Kidney epithelial cell (primary cell): ENCODE measurements around the gene SPEG. TPM values are rescaled to one million over a fixed set of nuclear protein-coding genes. Genes with fewer than 3 reads are reported as not detected.

ENCODE experiments used
- DNase-seq: peaks from one replicate; pipeline ENCODE4 v3.0.0-alpha.2; 2010; ENCODE audit warnings: low read depth
- H3K27me3 ChIP-seq: 2 replicates; pipeline ENCODE4 v1.6.0; 2011; ENCODE audit warnings: low read length; ENCODE audit not compliant: control insufficient read depth, insufficient read depth
- H3K36me3 ChIP-seq: 2 replicates; pipeline ENCODE4 v1.5.1; 2011; ENCODE audit warnings: low read length; ENCODE audit not compliant: control insufficient read depth, insufficient read depth
- H3K4me3 ChIP-seq: 2 replicates; pipeline ENCODE4 v1.5.1; 2011; ENCODE audit warnings: low read depth, mild to moderate bottlenecking, control low read depth, low read length
- total RNA-seq: library from RNA; depleted of rRNA; stranded (reverse); fragments of >200 nt; gene quantifications from 2 replicates; pipeline ENCODE4 v1.2.3, GENCODE V29; 2015
- TF ChIP-seq, protein P1 (sequence below): IDR thresholded peaks from 2 replicates; pipeline ENCODE4 v1.5.1; 2011; ENCODE audit warnings: mild to moderate bottlenecking, moderate library complexity, low read length, control low read depth, inconsistent platforms; ENCODE audit not compliant: insufficient read depth, poor library complexity, severe bottlenecking

The SPEG gene
- total RNA-seq, 1 donor from 2014 or later: 9.9 TPM

DNA sequence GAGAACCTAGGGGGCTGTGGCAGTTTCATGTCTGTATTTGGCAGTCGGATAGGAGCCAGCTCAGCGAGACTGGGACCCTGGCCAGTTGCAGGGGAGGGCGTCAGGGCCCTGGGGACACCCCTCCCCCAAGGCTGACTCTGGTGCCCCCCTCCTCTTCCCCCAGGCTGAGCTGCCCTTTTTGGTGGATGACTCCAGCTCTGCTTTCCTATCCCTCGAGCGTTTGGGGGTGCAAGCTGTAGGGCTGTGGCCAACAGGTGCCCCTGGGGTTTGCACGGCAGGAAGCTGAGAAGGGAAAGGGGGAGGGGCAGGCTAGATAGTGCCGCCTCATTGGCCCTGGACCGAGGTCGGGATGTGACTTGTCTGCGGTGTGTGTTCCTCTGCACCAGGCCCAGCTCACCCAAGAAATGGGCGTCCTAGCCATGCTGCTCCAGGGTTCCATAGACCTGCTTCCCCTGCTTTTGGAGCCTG lies 26.4 kb downstream of the SPEG start:
- no peak for DNase-seq
- Histone ChIP-seq H3K27me3 (no peaks in the 10 kb centered on the region), H3K36me3 (peaks cover 2% of the 10 kb centered on the region), H3K4me3 (no peak overlapping the region)
- TF ChIP-seq, protein P1, sequence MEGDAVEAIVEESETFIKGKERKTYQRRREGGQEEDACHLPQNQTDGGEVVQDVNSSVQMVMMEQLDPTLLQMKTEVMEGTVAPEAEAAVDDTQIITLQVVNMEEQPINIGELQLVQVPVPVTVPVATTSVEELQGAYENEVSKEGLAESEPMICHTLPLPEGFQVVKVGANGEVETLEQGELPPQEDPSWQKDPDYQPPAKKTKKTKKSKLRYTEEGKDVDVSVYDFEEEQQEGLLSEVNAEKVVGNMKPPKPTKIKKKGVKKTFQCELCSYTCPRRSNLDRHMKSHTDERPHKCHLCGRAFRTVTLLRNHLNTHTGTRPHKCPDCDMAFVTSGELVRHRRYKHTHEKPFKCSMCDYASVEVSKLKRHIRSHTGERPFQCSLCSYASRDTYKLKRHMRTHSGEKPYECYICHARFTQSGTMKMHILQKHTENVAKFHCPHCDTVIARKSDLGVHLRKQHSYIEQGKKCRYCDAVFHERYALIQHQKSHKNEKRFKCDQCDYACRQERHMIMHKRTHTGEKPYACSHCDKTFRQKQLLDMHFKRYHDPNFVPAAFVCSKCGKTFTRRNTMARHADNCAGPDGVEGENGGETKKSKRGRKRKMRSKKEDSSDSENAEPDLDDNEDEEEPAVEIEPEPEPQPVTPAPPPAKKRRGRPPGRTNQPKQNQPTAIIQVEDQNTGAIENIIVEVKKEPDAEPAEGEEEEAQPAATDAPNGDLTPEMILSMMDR: no peak

DNA sequence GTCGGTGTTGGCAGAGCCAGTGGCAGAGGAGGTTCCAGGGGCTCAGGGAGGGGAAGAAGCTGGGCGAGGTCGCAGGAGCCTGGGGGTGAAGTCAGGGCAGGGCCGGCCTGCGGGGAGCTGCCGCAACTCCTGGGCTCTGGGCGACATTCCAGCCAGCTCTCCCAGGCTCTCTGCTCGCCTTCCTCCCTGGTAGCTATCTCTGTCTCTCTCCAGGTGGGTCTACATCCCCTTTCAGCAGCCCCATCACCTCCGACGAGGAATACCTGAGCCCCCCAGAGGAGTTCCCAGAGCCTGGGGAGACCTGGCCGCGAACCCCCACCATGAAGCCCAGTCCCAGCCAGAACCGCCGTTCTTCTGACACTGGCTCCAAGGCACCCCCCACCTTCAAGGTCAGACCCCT lies 27.0 kb downstream of the SPEG start:
- Histone ChIP-seq H3K4me3 (no peak overlapping the region), H3K27me3 (no peaks in the 10 kb centered on the region), H3K36me3 (peaks cover 2% of the 10 kb centered on the region)
- TF ChIP-seq, protein P1: no peak
- DNase-seq: no peak

DNA sequence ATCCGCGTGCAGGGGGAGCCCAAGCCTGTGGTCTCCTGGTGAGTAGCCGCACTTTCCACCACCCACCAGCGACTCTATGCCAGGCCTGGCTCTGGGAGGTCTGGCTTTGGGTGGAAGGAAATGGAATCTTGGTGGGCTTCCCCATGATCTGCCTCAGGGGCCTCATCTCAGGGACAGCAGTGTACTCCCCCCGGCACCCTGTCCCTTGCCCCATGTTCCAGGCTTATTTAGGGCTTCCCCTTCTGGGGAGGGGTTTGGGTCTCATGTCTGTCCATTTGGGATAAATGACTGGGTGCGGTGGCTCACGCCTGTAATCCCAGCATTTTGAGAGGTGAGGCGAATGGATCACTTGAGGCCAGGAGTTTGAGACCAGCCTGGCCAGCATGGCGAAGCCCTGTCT lies 27.7 kb downstream of the SPEG start:
- H3K4me3 ChIP-seq: no peak overlapping the region
- TF ChIP-seq, protein P1: no peak
- no peak for DNase-seq
- H3K36me3 ChIP-seq: peaks cover 2% of the 10 kb centered on the region
- no peaks in the 10 kb centered on the region for H3K27me3 ChIP-seq

DNA sequence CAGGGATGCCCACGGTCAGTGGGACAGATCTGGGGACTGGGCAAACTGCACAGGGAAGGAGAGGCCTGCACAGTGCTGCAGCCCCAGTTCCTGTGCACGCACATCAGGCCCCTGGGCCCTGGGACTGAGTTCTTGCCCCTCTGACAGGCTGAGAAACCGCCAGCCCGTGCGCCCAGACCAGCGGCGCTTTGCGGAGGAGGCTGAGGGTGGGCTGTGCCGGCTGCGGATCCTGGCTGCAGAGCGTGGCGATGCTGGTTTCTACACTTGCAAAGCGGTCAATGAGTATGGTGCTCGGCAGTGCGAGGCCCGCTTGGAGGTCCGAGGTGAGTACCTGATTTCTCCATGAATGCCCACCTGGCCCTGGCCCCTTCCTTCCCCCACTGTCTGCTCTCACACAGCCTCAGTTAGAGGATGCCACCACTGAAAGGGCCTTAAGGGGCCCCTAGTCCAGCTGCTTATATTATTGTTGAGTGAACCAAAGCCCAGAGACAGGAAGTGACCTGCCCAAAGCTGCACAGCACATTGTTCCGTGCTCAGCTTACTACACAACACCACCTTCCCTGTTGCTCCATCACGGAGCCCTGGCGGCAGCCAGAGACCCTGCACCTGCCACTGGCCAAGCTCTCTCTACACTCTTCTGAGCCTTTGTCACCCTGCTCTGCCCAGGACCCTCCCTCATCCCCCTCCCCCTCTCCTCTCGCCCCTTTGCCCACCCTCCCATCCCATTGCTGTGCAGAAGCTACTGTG lies 29.8 kb downstream of the SPEG start:
- Histone ChIP-seq H3K4me3 (no peak overlapping the region), H3K36me3 (peaks cover 4% of the 10 kb centered on the region), H3K27me3 (no peaks in the 10 kb centered on the region)
- DNase-seq: no peak
- TF ChIP-seq, protein P1: no peak

DNA sequence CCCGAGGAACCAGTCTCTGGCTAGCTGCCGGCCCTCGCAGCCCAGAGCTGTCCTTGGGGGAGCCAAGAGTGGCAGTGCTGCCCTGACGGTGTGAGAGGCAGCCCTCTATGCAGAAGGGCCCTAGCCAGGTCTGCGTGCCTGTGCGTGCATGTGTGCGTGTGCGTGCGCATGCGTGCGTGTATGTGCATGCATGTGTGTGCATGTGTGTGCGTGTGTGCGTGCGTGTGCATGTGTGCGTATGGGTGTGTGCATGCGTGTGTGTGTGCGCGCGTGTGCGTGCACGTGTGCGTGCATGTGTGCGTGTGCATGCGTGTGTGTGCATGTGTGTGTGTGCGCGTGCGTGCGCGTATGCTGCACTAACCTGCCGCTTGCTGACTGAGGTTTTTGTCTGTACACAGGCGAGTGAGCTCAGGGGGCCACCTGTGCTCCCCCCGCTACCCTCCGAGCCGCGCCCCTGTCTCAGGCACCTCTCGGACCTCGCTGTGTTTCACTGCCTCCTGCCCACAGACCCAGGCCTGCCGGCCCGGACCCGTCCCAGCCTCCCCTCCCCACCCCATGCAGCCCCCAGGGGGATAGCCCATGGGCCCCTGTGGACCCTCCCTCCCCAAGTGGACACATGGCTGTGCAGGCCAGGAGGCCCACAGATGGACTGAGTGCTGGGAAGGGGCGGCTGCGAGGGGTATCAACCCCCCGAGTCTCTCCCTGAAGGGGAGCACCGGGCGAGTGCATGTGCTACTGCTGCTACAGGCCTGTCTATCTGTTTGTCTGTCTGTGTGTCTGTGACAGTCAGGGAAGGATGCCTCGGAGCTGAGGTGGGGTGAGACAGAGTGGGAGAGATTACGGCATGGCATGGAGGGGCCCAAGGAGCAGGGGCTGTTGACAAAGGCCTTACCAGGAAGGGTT lies 31.3 kb downstream of the SPEG start:
- Histone ChIP-seq H3K36me3 (peaks cover 5% of the 10 kb centered on the region), H3K4me3 (no peak overlapping the region), H3K27me3 (no peaks in the 10 kb centered on the region)
- TF ChIP-seq, protein P1: no peak
- no peak for DNase-seq
